ENCODE measurements around the gene B4GALT5.

Gene B4GALT5

DNA sequence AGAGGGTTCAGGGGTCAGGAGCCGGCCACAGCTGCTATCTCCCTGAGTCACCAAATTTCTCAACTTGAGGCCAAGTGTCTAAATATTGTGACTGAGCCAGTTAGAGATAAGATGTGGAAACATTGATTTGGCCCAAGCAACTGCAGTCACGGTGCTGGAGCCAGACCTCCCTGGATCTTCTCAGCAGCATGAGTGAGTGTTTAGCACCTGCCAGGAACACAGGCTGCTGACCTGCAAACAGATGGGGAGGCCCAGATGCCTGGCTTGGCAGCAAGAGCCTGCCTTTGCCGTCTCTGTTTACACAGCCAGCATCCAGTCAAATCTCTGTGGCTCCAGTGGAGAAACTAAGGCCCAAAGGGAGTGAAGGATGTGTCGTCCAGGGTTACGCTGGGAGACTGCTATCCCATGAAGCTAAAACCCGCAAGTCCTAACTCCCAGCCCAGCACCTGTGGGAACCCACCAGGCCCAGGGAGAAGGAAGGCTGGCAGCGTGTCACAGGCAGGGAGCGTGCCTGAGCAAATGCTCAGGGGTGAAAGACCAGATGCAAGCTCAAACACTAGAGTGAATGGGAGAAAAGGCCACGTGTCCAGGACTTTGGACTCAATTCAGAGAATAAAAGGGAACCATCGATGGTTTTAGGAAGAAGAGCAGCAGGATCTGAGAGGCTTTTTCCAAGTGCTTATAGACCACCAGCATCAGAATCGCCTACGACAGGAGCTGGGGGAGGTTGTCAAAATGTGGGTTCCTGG lies 129.8 kb downstream of the B4GALT5 start:
- H3K4me3 ChIP-seq (ENCODE audit: low read depth, low read length) = no peak overlapping the region
- TF ChIP-seq, protein P1, sequence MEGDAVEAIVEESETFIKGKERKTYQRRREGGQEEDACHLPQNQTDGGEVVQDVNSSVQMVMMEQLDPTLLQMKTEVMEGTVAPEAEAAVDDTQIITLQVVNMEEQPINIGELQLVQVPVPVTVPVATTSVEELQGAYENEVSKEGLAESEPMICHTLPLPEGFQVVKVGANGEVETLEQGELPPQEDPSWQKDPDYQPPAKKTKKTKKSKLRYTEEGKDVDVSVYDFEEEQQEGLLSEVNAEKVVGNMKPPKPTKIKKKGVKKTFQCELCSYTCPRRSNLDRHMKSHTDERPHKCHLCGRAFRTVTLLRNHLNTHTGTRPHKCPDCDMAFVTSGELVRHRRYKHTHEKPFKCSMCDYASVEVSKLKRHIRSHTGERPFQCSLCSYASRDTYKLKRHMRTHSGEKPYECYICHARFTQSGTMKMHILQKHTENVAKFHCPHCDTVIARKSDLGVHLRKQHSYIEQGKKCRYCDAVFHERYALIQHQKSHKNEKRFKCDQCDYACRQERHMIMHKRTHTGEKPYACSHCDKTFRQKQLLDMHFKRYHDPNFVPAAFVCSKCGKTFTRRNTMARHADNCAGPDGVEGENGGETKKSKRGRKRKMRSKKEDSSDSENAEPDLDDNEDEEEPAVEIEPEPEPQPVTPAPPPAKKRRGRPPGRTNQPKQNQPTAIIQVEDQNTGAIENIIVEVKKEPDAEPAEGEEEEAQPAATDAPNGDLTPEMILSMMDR (conservative IDR thresholded peaks at IDR 0.05; ENCODE audit: low read depth, low read length) = peak; percentile 22
- DNase-seq (ENCODE audit: low read depth) = peak; percentile 92

DNA sequence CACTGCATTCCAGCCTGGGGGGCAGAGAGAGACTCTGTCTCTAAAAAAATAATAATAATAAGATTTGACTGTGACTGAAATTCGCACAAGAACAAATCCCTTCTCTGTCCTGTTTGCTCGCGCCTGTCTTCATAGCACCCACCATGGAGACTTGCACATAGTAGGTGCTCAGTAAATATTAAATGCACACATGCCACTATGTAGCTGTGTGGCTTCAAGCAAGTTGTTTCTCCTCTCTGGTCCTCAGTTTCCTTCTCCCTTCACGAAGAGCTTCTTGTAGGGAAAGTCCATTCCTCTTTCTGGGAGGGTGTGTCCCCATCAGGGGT lies 130.4 kb downstream of the B4GALT5 start:
- no peak for DNase-seq (ENCODE audit: low read depth)
- TF ChIP-seq, protein P1 (conservative IDR thresholded peaks at IDR 0.05; ENCODE audit: low read depth, low read length) = no peak
- H3K4me3 ChIP-seq (ENCODE audit: low read depth, low read length) = no peak overlapping the region

All from choroid plexus epithelial cell (primary cell).